NCI-H2196 treated with DMSO at 0.1 percent for 48 hours (cell line): ENCODE data around the gene MRM2.

Experiments
- DNase-seq: peaks from one replicate; lab custom pipeline; 2025; ENCODE audit not compliant: unreplicated experiment; lab: John Stamatoyannopoulos, UW

The MRM2 gene

DNA sequence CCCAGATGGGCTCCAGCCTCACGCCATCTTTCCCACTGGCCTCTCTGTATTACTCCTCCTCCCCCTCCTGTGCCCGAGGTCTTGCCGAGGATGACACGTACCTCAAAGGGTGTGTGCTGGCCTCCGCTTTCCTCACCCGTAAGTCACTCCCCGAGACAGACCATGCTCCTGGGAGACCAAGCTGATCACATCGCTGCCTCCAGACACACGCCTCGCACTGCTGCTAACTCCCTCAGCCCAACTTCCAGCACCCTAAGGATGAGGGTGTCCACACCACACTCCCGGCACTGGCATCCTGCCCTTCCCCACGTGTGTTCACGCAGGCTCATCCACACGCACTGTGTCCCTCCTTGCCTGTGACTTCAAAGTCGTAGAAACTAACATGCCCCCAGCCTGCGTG, 33.3 kb downstream of the MRM2 start:
- DNase-seq = no peak

DNA sequence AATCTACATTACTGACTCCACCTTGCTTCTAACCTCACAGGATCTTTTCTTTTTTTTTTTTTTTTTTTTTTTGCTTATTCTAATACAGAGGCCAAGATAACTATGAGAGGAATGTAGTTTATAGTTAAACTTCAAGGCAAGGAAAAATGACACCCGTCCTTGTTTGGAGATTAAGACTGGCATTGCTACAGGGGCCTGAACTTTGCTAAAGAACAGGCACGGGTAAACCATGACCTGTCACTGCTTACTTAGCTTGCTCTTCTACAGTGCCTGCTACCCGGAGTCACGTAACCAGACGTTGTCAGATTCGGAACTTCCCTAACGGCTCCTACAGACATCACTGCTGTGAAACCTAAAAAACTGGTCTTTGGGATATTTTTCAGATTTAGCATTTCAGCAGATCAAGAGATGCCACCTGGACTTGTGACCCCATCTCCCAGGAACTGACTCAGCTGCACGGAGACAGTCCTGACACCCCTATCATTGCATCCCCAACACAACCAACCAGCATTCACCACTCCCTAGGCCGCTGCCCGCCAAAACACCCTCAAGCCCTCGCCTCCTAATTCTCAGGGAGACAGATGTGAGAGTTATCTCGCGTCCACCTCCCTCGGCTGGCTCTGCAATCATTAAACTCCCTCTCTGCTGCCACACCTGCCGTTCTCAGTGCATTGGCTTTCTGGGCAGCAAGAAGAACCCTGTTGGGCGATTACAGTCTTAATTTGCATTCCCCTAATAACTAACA, 36.8 kb downstream of the MRM2 start:
- no peak for DNase-seq

DNA sequence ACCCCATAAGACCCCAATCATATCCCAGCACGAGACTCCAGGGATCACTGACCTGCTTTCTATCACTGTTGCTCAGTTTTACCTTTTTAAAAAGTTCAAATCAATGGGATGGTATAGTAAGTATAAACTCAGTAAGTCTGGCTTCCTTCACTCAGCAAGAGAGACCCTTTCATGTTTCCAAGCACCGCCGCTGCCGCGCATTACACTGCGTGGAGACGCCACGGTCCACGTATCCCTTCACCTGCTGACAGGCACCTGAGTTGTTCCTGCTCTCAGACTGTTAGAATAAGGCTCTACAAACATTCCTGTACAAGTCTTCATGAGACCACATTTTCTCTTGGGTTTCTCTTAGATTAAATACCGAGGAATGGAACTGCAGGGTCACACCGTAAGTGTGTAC, 37.6 kb downstream of the MRM2 start:
- DNase-seq = no peak

DNA sequence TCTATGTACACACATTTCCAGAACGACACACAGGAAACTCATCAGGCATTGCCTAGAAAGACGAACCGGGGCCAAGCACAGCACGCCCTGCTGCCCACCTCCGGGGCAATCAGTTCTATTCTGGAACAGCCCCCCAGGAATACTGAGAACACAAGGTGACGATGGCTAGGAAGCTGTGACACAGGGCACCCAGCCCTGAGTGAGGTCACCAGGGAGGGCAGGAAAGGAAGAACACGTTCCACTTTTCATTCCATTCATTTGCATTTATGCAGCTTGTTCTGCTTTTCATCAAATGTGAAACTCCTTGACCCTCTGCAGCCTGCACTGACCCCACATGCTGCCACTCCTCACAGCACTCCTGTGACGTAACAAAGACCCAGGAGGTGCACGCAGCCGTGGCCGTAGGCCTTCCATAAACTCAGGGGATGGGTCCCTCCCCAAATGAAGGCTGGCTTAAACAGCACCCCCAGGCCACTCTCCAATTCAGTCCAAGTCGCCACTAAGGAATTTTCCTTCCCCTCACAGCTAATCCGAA, 38.2 kb downstream of the MRM2 start:
- no peak for DNase-seq

DNA sequence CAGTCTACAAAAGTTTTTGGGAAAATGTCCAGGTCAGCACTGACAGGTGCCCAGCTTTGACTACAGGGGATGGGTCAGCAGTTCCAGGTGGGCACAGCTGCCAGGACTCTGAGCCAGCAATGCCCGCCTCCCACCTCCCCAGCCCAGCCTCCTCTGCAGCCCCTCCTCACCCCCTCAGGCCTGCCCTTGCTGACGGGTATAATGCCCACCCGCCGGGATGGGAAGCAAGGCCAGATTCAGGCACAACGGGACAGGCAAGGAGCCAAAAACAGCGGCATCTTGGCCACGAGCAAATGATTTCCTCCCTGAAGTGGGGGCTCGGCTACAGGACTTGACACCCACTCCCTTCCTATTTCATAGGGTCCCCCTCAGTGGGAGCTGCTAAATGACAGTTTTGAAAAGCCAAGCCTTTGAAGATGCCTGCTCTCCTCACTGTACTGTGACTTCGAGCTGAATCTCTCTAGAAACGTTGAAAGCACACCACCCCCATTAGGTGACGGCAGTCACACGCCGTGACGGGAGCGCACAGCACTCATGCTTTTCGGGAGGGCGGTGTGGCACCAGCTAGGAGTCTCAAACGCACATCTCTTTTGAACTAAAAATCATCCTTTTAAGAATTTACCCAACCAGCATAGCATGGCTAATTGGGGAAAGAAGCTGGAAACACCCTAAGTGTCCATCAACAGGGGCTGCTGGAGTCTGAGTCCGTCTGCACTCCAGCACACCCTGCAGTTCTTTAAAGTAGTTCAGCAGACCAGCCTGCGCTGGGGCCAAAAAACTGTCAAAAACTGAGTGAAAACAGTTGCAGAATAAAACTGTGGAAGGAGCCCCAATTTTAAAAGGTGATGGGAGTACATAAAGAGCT, 38.9 kb downstream of the MRM2 start:
- no peak for DNase-seq

DNA sequence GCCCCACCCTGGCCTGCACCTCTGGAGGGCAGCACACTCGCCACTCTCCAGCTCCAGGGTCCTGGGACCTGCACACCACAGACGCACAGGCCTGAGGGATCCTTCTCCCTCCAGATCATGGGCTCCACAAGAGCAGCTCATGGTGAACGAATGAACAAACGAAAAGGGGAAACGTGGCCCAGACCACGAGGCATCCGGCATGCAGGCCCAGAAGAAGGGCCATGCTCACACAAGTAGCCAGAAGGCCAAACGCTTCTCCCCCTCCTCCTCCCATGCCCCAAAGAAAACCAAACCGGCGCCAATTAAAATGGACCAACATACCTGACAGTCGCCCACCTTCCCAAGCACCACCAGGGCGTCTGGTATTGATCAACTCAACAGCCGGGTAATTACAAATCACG, 39.6 kb downstream of the MRM2 start:
- no peak for DNase-seq

DNA sequence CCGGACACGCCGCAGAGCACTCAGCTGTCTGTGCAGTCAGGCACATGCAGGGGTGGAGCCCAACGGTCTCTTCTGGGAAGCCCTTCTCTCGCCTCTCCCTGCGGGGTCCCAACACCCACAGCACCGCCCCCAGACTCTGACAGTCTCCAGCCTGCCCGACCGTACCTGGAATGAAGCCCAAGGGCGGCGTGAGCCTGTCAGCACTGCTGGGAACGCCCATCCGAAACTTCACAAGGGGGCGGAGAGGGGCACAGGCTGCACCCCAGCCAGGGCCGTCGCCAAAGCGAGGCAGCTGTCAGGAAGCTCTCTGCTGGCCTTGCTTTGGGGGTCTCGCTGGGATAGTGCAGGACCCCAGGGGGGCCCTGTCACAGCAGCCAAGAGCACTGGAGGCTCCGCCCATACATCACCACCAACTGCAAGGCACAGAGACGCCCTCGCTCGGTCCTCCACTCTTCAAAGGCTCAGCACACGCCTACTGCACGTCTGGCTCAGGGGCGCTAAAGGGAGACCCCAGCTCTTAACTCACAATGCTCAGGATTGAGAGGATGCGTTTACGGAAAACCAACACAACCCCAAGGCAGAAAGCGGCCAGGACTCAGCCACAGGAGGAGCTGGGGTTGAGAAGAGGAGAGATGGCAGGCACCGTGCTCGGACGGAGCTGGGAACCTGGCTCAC, 40.2 kb downstream of the MRM2 start:
- no peak for DNase-seq

DNA sequence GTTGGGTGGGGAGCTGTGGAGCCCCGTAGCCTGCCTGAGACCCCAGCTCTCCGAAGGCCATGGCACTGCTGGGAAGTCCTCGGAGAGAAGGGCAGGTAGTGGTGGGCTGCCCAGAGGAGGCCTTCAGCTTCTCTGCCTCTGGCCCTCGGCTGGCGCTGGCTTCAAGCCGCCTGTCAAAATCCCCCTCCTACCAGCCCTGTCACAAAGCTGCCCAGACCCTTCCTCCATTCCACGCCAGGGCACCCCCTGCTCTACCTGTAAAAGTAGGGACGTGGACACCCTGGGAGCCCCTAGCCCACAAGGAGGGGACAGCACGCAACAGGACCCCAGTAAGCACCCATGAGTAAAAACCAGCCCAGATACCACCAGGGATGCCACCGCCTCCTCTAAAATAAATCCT, 40.9 kb downstream of the MRM2 start:
- DNase-seq = no peak

DNA sequence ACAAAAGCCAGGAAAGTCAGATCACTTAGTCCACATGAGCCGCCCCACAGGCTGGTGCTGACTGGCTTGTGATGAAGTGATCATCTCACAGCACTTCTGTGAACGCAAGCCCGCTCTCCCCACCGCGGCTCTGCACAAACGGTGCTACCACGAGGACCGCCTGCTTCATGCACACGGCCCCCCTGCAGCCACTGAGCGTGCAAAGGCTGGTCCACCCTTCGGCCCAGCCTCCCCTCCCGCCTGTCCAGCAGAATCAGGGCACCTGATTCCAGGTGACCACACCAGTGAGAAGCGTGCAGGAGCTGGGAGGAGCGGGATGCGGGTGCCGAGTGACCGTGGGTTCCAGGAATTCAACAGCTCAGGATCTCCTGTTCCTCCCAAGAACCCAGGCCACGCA, 41.4 kb downstream of the MRM2 start:
- no peak for DNase-seq

DNA sequence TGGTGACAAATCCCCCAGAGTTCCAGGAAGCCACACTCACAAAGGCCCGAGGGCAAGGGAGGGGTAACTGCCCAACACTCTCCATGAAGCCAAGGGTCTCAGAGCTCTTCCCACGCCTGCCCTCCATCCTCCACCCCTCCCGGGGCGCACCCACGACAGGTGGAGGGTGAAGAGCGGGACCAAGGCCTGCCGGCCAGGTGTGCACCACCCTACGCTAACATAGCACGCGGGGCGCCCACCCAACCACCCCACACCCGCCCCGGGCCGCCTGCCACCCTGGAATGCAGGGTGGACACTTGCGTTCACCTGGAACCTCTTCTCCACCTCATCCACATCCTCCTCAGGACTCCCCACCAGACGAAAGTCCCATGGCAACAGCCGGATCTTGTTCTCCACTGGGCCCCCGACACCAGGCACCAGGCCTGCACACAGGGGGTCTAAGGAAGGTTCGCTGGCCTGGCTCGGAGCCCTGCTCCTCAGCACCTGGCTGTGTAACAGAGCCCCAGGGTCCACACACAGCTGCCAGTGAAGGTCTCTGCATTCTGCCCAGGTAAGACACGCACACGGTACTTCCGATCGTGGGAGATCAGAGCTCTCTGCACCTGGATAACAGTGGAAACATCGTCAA, 41.9 kb downstream of the MRM2 start:
- no peak for DNase-seq

DNA sequence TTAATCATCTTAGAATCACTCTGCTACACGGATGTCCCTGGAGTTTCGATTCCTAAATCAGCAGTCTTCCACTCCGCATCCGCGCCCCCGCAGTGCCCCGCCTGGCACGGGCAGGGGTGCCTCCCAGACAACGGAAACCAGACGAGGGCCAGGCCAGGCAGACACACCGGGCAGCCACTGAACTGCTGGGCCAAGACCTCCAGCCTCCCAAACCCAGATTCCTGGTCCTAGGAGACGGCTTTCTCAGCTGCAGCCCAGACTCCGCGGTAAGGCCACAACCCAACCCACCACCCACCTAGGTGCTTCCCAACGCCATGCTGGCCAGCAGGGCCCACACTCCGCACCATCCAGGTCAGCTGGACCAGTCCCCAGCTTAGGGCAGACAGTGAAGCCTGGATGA, 42.5 kb downstream of the MRM2 start:
- no peak for DNase-seq

DNA sequence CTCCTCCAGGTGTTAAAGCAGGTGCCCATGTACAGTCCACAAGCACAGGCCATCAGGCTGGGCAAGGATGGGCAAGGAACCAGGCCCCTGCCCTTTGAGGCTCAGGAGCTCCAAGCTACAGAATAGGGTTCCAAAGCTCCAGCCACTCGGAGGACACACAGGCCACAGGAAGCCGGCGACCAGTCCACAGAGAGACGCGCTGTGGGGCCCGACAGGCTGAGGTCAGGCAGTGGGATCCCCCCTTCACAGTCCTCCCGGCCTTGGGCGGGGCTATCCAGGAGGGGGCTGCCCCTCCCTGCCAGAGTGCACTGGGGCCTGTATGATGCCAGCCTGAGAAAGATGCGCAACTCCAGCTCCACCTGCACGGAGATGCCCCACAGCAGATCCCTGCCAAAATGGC, 43.2 kb downstream of the MRM2 start:
- no peak for DNase-seq

DNA sequence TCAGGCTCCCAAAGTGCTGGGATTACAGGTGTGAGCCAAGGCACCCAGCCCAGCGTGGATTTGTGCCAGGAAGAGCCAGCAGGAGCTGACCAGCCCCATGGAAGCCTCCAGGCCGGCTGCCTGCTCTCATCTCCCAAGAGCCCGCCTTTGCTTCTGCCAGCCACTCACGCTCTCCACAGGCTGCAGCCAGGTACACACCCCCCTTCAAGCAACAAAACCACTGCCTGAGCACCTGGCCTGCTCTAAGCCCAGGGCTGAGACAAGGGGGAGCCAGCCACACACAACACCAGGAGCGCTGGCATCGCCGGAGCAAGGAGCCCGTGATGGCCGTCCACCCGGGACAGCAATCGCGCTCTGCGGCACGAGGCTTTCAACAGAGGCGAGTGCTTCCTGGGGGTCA, 43.8 kb downstream of the MRM2 start:
- DNase-seq = peak; percentile 92

DNA sequence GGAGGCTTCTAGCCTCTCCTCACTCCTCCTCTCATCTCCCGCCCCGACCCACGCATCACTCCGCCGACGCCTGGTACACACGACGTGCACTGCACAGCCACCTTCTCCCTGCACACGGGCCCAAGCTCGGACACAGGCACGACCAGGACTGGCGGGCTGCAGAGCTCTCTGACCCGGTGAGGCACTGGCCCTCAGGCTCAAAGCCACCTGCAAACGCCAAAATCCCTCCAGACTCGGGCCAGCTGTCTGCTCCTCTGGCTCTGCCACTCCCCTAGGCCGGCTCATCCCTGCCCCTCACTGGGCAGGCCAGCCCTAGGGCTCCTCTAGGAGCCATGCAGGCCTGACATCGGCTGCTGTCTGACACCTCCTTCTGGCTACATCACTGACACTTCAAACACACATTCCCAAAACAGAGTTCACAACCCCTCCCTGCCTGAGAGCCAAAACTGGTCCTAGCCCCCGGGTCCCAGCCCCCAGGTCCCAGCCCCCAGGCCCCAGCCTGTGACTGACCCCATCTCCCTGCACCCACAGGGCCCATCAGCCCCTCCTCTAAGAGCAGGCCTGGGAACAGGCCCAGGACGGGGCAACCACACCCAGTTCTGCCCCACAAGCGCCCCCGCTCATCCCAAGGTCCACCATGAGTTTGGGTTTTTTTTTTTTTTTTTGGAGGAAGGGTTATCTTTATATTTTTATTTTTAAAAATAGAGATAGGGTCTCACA, 44.4 kb downstream of the MRM2 start:
- no peak for DNase-seq

DNA sequence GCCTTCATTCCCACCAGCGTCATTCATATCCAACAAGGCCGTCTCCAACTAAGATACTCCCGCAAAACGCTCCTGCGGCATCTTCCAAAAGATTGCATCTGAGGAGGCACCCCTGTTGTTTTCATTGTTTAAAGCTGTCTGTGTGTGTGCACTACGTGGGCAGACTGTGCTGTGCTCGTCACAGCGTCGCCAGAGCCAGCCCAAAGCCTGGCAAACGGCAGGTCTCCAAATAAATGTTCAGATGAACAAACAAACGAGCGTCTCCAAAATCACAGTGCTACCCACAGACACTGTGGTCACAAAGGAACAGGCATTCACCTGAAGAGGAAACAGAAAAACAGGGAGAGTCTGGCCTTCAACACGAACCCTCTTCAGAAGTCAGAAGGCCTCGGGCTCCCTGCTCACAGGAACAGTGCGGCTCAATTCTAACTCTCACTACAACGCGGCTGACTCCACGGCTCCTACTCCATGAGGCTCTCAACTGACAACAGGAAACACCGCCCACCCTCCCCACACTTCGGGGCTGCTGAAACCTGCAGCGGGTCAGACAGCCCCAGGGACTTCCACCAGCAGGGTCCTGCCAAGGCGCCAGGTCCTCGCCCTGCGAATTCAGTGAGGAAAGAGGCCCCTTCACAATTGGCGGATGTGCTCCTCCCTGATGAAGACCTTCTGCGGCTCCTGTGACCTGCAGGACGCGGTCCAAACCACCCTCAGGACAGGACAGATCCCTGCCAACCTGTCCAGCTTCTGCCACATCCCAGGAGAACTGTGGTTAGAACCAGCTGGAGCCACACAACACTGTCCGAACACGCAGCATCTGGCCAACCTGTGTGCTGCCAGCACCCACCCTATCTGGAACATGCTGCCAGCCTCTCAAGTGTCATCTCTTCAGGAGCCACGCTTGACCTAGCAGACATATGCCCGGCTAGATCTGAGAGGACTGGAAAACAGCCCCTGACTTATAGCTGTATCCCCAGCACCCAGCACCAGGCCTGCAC, 45.3 kb downstream of the MRM2 start:
- DNase-seq = no peak

DNA sequence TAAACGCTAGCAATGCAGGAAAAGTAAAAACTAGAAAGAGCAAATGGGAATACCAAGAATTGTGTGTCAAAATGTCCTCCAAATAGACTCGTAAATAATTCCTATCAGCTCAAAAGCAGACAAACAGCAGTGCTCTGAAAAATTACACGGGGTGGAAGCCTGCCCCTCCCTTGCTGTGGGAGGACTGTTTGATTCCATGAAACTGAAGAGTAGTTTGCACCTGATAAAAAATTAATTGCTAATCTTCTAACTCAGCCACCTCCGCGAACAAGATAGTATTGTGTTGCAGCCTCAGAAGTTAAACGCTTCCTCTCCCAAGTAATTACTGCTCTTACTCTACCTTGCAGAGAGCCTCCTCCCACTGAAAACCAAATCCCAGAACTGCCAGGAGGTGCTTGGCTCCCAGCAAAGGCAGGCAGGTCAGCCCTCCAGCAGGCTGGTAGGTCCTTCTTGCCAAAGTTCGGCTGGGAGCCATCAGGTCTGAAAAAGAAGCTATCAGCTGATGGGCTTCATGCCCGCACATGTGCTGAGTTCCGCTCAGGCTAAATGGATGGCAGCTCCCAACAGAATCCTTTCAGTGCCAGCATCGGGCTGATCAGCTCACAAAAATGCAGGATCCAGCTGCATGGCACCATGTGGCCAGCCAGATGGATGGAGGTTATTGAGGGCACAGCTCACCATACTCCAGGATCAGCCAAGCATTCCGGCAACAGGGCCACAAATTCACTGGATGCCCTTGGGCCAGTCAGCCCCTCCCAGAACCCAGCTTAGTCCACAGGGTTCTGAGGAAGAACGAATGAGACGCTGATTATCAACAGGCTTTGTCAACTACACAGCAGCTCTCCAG, 46.4 kb downstream of the MRM2 start:
- peak; percentile 58 for DNase-seq

DNA sequence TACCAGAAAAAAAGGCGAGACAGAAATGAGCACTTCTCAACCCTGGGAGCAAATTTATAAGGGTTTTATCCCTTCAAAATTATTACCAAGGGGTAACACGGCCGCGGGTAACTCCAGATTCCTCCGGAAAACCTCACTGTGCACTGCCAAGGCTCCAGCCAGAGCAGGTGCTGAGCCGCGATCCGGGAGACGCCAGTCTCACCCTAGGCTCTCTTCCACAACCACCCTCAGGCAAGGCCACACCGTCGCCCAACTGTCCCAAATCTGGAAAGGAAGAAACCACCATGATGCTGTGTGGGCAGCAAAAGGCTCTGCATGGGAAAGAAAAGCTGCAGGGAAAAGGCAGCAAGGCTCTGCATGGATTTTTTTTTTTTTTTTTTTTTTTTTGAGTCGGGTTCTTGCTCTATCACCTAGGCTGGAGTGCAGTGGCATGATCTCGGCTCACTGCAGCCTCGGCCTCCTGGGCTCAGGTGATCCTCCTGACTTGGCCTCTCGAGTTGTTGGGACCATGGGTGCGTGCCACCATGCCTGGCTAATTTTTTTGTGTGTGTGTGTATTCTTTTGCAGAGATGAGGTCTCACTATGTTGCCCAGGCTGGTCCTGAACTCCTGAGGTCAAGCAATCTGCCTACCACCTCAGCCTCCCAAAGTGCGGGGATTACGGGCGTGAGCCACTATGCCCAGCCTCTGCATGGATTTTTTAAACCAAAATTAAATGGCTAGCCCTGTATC, 48.3 kb downstream of the MRM2 start:
- no peak for DNase-seq
